Stimulated activated CD8-positive, alpha-beta memory T cell treated with anti-CD3 and anti-CD28 coated beads, Interleukin-12 subunit alpha, Interleukin-12 subunit beta, amount 100 ng/mL, for 4 hours (primary cell): ENCODE data around the gene GPR157.

Experiments
- DNase-seq: peaks from one replicate; pipeline ENCODE4 v3.0.0-alpha.2; 2020; ENCODE audit warnings: low read depth

The GPR157 gene

DNA sequence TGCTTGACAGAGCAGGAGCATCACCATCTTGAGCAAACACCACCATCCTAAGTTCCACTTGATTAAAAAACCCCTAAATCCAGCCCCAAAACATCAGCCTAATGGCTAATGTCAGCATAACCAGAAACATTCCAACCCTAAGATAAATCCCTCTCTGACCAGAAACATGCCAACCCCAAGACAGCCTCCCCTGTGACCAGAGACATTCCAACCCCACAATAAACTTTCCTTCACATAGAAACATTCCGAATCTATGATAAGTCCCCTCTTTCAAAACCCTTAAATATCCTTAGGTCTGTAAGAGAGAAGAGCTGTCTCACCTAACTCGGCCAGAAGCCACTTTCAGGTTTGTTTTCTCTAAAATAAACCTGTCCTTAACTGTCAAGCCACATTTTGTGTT is 42.1 kb downstream of the GPR157 start:
- DNase-seq, result no peak

DNA sequence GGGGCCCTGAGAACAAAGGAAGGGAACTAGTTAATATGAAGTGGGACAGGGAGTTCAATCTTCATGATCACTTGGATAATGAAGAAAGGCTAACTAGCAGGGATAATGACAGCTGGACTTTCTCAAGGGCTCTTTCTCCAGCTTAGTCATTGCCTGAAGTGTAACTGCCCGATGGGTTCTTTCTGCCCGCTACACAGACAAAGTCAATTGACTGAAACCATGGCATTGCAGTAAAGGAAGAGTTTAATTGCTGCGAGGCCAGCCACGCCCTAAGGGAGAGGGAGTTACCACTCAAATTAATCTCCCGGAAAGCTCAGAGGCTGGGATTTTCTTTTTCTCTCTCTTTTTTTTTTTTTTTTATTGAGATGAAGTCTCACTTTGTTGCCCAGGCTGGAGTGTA is 42.9 kb downstream of the GPR157 start:
- DNase-seq, result no peak

GRCh38 chr1:9085306-9085940 is 43.5 kb downstream of the GPR157 start:
- DNase-seq, result no peak

DNA sequence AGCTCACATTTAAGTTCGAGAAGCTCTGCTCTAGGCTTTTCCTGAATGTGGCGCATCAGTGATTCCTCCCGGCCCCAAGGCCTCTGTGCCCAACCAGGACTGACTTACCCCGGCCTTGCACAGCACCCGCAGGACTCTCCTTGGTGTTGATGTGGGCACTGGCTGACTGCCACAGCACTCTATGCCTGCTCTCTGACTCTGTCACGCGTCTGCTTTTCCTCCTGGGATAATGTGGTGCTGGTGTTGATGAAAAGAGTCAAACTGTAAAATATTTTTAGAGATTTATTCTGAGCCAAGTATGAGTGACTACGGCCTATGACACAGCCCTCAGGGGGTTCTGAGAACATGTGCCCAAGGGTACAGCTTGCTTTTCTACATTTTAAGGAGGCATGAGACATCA is 44.0 kb downstream of the GPR157 start:
- no peak for DNase-seq

- no peak for DNase-seq
Measured at GRCh38 chr1:9081473-9081872, 47.4 kb downstream of the GPR157 start.

GRCh38 chr1:9080705-9081291 is 48.1 kb downstream of the GPR157 start:
- no peak for DNase-seq

DNA sequence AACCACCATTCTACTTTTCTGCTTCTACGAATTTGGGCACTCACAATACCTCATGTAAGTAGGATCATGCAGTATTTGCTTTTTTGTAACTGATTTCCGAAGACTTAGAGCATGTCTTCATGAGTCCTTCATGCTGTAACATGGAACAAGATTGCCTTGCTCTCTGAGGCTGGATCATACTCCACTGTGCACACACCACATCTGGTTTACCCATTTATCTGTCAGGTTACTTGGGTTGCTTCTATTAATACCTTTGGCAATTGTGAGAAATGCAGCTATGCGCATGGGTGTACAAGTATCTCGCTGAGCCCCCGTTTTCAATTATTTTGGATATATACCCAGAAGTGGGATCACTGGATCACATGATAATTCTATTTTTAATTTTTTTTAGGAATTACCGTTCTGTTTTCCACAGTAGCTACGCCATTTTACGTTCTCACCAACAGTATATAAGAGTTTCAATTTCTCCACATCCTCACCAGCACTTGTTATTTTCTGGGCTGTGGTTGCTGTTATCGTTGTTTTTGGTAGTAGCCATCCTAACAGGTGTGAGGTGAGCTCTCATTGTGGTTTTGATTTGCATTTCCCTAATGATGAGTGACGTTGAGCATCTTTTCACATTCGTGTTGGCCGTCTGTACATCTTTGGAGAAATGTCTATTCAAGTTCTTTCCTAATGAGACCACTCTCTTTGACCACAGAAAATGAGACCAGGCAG is 48.8 kb downstream of the GPR157 start:
- no peak for DNase-seq

DNA sequence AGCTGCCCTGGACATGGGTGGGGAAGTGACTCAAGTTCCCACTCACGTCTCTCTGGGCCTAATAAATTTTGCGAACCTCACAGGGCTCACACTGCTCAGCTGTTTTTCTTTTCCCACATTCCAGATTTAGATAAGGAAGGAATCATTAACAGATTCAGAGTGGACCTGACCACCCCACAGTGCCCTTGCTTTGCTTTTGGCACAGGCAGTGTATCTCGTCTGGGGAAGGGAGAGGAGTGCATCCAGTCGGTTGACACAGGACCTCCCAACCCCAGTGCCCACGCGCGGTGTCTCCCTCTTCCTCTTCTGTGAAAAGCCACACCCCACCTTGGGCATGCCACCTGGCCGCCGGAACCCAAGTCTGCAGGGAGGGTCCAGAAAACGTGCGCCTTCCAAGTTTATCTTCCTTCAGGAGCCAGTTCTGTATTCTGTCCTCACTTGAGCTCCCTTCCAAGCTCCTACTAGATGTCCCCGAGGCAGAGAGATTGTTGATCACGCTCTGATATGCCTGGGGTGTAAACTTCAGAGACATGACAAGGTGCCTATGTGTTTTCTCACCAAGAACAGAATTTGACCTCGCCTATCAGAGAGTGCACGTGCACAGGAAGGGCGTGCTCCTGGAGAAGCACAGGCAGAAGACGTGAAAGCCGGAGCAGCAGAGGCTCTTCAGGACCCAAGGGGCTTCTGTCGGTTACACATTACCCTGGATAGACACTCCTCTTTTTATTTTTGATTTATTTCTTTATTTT is 50.0 kb downstream of the GPR157 start:
- no peak for DNase-seq

DNA sequence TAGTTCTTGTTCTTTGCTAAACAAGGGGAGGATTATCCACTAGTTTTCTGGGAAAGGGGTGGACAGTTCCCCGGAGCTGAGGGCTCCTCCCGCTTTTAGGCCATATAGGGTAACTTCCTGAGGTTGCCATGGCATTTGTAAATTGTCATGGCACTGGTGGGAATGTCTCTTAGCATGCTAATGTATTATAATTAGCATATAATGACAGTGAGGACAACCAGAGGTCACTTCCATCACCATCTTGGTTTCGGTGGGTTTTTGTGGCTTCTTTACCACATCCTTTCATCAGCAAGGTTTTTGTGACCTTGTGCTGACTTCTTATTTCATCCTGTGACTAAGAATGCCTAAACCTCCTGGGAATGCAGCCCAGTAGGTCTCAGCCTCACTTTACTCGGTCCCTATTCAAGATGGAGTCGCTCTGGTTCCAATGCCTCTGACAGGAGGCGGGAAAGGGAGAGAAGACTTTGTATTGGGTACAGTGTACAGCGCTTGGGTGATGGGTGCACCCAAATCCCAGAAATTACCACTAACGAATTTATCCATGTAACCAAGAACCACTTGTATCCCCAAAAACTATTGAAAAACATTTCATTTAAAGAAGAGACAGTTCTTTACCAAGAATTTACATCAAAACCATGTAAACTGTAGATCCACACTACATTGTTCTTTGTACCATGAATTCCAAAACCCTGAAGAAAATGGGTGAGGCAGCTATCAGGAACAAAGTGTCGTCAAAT is 50.7 kb downstream of the GPR157 start:
- no peak for DNase-seq

DNA sequence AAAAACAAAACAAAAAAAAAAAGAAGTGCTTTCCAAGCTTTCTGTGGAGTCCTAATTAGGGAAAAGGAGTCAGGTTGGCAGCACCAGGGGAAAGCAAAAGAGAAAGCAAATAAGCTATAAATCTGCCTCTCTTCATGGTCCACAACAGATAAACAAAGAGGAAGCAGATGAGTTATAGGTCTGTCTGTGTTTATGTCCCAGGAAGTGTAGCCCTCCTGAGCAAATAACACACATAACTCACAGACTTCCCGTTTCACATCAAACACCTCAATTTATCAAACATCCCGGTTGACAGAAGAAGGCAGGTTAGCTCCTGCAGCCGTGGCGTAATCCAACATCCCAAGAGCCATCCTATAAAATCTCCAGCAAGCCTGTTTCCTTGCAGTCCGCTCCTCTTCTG is 53.9 kb downstream of the GPR157 start:
- no peak for DNase-seq

GRCh38 chr1:9073143-9073542 is 55.8 kb downstream of the GPR157 start:
- DNase-seq, result no peak

GRCh38 chr1:9071554-9072235 is 57.2 kb downstream of the GPR157 start:
- DNase-seq, result no peak

- no peak for DNase-seq
Measured at GRCh38 chr1:9070486-9070885, 58.4 kb downstream of the GPR157 start.

GRCh38 chr1:9069326-9070100 is 59.4 kb downstream of the GPR157 start, which contains the start of gene SLC2A5:
Gene SLC2A5, minus strand, starts transcription at chr1:9069635. Its CDS starts 99 bp downstream, at chr1:9069536.
- no peak for DNase-seq

GRCh38 chr1:9068981-9069325 is 59.9 kb downstream of the GPR157 start:
- no peak for DNase-seq

DNA sequence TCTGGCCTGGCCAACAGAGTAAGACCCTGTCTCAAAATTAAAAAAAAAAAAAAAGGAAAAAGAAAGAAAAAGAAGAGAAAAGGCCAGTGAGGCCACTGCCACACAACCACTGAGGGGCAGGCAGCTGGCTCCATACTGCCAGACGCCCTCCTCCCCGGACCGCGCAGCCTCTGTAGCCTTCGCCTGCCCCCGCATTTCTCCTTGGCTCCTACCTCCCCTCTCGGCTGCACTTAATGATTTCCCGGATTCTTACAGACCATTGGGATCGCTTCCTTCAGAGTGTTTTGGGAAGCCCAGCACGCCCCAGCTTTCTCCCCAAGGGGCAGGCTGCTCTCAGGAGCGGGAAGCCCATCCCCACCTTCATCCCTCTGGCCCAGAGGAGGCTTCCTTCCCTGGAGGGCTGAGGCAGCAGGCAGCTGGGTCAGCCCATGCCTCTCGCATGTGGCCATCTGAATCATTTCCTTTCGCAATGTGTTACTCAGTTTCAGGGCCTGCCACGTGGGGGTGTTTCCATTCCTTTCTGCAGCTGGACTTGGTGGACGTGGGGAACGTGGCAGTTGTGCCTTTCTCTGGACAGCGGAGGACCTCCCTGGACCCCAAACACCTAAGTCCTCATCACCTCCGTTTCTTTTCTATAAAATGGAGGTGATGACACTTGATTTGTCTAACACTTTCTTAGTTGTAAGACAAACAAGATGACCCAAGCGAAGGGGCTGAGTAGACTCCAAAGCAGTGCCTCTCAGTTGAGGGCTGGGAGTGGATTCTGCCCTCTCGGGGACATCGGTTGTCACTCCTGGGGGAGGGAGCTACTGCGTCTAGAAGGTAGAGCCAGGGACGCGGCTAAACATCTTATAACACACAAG is 61.7 kb downstream of the GPR157 start:
- no peak for DNase-seq

GRCh38 chr1:9065213-9065751 is 63.6 kb downstream of the GPR157 start:
- no peak for DNase-seq

- no peak for DNase-seq
Measured at GRCh38 chr1:9062846-9063245, 66.1 kb downstream of the GPR157 start.

DNA sequence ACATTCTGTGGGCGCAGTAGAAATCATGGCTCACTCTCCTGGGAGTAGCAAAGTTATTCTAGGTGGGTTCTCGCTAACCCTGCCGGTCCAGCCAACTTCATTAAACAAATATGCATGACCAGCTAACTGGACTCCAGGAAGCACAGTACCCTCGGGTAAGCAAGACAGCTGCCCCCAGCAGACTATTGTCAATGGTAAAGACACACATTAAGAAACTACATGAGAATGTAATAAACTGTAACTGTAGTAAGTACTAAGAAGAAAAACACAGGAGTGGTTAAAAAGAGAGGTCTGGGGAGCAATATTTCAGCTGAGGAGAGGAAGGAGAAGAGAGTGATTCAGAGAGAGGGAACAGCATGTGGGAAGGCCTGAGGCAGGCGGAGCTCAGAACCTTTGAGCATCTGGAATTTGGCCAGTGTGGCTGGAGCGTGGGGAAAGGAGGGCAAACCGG is 66.9 kb downstream of the GPR157 start:
- no peak for DNase-seq
